ENCODE data around the gene ANKRD28.

GRCh38 chr3:15714448-15714847 lies 83.3 kb downstream of the ANKRD28 start:
- TF ChIP-seq CTCF (IDR thresholded peaks at IDR 0.05) (no peak), POLR2A (IDR thresholded peaks at IDR 0.05) (no peak)
